C4-2B (cell line): ENCODE data around the gene TCP11L1.
"Not testable (repeated sequence)": the region's sequence is repeated elsewhere in the genome, so short reads cannot be mapped to it uniquely, and the experiment has no call there.

Source experiments
- H3K27ac ChIP-seq: fragments of 450-650 bp; 2 replicates; pipeline ENCODE4 v1.5.1; 2017
- ZFX ChIP-seq: fragments of 450-650 bp; IDR thresholded peaks from 2 replicates; pipeline ENCODE4 v1.6.1; 2017
- TF ChIP-seq, protein P1 (sequence below): fragments of 450-650 bp; conservative IDR thresholded peaks from 2 replicates; pipeline ENCODE4 v1.5.1; 2017; ENCODE audit warnings: mild to moderate bottlenecking

TCP11L1 gene

DNA sequence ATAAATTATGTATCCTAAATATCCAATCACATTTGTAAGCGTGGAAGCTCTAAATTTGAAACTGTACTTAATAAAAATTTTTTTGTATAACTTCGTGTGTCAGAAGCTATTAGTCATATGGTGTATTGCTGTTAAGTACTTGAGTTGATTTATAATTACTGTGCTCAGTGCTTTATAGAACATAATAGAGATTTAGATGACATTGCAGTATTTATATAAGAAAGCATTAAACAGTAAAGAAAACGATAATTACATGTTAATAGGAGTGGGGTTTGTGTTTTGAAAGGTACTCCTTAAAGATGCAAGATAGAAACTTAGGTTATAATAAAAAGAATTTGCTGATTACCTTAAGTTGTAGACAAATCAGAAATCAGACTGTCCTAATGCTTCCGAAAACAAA is 5.9 kb upstream of the TCP11L1 start:
- H3K27ac ChIP-seq, result no peak overlapping the region
- TF ChIP-seq ZFX, result no peak
- TF ChIP-seq, protein P1, sequence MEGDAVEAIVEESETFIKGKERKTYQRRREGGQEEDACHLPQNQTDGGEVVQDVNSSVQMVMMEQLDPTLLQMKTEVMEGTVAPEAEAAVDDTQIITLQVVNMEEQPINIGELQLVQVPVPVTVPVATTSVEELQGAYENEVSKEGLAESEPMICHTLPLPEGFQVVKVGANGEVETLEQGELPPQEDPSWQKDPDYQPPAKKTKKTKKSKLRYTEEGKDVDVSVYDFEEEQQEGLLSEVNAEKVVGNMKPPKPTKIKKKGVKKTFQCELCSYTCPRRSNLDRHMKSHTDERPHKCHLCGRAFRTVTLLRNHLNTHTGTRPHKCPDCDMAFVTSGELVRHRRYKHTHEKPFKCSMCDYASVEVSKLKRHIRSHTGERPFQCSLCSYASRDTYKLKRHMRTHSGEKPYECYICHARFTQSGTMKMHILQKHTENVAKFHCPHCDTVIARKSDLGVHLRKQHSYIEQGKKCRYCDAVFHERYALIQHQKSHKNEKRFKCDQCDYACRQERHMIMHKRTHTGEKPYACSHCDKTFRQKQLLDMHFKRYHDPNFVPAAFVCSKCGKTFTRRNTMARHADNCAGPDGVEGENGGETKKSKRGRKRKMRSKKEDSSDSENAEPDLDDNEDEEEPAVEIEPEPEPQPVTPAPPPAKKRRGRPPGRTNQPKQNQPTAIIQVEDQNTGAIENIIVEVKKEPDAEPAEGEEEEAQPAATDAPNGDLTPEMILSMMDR, result no peak

DNA sequence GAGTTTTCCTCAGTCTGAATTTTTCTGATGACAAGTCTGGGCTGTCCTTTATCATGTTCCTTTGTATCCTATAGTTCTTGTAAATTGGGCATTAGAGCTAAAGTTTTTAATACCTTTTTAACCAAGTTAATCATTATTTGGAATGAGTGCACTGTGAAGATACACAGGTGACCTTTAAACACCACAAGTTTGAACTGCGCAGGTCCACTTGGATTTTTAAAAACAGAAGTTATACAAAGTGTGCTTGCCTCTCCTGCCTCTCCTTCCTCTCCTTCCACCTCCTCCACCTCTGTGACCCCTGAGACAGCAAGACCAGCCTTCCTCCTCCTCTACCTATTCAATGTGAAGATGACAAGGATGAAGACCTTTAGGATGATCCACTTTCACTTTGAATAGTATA is 4.4 kb upstream of the TCP11L1 start:
- TF ChIP-seq ZFX, result no peak
- TF ChIP-seq, protein P1, result no peak
- no peak overlapping the region for H3K27ac ChIP-seq

DNA sequence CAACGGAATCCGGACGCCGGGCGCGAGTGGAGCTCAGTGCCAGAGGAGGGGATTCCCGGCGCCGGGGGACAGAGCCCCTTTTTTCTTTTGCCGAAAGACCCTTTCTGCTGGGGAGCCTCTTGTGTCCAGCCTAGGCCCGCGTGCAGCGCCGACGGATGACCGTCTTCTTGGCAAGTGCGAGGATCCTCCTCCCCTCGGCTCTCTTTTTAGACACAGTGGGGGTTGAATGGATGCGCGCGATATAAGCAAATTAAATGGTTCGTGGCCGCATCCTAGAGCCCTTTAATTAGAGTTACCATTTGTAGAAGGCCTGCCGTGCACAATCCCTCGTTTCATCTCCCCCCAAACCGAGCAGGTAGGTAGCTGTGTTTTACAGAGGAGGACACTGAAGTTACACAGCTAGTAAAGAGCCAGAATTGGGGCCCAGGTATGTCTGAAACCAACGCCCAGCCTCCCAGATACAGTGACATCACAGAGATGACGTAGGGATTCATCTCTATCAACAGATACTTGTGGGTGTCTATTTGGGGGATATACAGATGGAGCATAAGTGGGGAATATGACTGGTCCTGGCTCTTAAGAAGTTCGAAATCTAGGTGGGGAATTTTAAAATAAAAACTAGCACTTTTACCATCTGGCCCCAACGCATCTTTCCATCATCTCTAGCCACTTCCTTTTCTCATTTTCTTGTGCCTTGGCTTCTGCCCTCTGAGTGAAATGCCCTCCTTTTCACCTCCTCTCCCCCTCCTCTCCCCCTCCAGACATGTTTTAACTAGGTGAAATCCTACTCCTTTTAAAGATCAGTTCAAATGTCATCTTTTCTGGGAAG is 875 bp downstream of the TCP11L1 start:
- TF ChIP-seq, protein P1, result no peak
- peak; percentile 63 for TF ChIP-seq ZFX
- H3K27ac ChIP-seq, result peak overlapping the region; percentile 86

DNA sequence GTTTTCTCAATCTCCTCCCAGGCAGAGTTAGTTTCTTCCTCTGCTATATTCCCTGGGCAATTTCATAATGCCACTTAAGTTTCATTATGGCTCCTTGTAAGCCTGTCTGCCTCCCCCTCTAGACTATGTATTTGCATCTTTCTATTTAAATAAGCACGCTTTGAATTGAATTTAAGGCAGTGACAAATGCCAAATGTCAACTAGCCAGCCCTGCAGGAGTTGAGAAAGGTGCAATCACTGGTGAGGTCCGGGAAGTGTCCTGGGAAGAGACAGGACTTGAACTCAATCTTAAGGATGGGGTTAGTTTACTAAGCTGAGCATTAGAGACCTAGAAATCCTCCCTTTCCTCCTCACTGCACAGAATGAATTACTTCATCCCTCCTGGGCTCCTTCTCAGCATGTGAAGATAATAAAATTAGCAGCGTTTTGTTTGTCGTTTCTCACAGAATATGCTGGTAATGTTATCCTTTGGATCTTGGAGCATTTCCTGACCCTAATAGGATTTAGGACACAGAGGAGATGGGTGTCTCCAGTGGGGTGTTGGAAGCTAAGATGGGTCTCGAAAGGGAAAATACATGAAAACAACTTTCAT is 1.6 kb downstream of the TCP11L1 start:
- H3K27ac ChIP-seq, result no peak overlapping the region
- TF ChIP-seq, protein P1, result no peak
- TF ChIP-seq ZFX, result no peak

DNA sequence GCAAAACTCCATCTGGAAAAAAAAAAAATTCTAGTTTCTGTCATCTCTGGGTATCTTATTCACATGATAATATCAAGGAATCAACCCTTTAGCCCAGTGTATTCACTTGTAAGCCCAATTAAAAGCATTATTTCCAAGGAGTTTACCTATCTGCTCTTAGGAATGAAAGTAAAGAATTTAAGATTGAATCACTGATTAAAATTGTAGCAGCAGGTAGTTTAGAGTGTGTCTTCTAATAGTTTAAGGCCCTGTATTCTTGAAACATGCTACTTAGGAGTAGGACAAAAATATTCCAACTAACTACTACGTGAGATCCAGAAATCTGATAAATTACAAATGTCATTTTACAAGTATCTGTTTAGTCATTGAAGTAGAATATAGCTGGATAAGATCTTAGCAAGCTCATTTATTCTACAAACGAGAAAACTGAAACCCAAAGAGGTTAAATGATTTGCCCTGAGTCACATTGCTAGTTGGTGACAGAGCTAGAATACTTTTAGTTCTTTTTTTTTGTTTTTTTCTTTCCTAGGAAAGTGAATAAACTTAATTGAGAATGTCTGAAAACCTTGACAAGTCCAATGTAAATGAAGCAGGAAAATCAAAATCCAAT is 4.0 kb downstream of the TCP11L1 start:
- no peak for TF ChIP-seq ZFX
- TF ChIP-seq, protein P1, result no peak
- H3K27ac ChIP-seq, result no peak overlapping the region

DNA sequence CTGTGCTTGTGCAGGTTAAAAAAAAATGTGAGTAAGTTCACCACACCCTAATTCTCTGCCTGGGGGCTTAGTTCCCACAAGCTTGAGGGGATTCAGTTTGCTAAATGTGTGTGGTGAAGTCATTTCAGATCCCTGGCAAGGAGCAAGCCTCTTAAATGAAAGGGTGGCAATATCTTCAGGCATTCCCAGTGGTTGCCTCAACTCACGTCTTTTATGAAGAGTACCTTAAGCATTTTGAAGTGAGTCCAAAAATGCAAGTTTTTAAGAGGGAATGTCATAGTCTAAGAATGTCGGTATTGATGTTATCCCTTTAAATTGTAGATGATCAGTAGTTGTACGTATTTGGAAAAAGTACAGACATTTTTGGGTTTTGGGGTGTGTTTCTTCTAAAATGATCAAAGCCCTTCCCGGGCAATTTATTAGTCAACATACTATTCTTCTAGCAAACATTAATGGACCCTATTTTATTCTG is 4.9 kb downstream of the TCP11L1 start:
- no peak overlapping the region for H3K27ac ChIP-seq
- TF ChIP-seq, protein P1, result no peak
- no peak for TF ChIP-seq ZFX

DNA sequence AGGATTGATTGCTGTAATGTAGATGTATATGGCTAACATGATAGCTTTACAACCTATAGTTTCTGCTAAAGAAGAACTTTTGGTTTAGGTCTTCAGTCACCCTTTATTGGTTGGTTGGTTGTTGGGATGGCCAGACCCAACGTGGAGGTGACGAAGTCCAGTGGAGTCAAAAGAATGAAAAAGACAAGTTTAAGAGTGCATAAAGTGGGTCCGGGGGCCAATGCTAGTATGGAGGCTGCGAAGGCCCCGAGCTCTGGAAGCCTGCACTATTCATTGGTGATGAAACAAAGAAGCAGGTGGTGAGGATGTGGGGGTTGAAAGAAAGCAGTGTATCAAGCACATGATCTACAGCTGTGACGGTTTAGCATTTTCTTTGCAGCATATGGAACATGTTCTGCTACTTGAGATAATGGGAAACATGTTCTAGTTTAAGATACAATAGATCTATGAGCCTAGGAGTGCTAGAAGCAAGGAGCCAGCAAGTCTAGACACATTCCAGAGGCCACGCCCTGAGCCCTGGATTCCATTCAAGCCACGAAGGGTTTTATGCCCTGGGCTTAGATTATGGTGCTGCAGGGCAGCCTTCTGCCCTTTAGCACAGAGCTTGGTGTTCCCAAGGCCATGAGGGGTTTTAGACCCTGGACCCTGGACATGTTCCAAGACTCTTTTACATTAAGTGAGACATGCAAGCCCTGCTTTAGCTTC is 6.3 kb downstream of the TCP11L1 start:
- H3K27ac ChIP-seq, result no peak overlapping the region
- no peak for TF ChIP-seq ZFX
- TF ChIP-seq, protein P1, result no peak

DNA sequence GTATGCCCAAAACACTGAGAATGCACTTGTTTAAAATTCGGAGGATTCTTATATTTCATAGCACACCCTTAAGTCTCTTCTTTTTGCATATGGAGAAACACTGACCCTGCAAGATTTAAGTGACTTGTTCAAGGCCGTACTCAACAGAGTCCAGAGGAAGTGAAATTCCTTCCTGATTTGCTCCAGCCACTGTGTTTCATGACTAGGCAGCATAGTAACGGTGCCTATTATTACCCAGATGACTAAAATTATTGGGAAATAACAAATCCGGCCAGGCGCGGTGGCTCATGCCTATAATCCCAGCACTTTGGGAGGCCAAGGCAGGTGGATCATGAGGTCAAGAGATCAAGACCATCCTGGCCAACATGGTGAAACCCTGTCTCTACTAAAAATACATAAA is 9.3 kb downstream of the TCP11L1 start:
- H3K27ac ChIP-seq, result not testable (repeated sequence)

DNA sequence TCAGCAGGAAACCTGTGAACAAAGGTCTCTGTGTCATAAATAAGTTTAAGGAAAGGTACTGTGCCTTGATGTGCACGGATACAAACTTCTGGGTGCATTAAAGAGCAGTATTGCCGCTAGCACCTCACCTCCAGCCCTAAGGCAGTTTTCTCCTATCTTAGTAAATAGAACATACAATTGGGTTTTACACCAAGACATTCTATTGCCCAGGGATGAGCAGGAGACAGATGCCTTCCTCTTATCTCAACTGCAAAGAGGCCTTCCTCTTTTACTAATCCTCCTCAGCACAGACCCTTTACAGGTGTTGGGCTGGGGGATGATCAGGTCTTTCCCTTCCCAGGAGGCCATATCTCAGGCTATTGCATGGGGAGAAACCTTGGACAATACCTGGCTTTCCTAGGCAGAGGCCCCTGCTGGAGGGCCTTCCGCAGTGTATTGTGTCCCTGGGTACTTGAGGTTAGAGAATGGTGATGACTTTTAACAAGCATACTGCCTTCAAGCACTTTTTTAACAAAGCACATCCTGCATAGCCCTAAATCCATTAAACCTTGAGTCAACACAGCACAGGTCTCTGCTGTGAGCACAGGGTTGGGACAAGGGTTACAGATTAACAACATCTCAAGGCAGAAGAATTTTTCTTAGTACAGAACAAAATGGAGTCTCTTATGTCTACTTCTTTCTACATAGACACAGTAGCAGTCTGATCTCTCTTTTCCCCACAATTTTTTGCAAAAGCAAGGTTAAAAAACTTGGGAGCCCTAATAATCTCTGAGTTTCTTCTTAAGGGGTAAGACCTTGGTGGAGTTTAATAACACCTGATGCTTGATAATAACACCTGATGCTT is 10.4 kb downstream of the TCP11L1 start:
- H3K27ac ChIP-seq, result not testable (repeated sequence)
